GM19239 (cell line): Measurements from ENCODE around the gene EDEM1.

Experiments
- DNase-seq: peaks from one replicate; pipeline ENCODE4 v3.0.0; 2011; ENCODE audit warnings: low spot score; ENCODE audit not compliant: insufficient read length
- FAIRE-seq: peaks from 2 replicates; lab custom pipeline; 2011; peaks lifted over from hg19 to GRCh38; lab: Jason Lieb, UNC

The EDEM1 gene

GRCh38 chr3:5262507-5262906 is 75.0 kb downstream of the EDEM1 start:
- FAIRE-seq: no peak

GRCh38 chr3:5264093-5264600 is 76.6 kb downstream of the EDEM1 start:
- no peak for DNase-seq
- FAIRE-seq: no peak

More at GRCh38 chr3:5262507-5262906, 75.0 kb downstream of the EDEM1 start:
- no peak for DNase-seq

- FAIRE-seq: no peak
- DNase-seq: no peak
Measured at GRCh38 chr3:5264896-5265770, 77.6 kb downstream of the EDEM1 start.

GRCh38 chr3:5267252-5267651 is 79.7 kb downstream of the EDEM1 start:
- no peak for FAIRE-seq
- DNase-seq: no peak

DNA sequence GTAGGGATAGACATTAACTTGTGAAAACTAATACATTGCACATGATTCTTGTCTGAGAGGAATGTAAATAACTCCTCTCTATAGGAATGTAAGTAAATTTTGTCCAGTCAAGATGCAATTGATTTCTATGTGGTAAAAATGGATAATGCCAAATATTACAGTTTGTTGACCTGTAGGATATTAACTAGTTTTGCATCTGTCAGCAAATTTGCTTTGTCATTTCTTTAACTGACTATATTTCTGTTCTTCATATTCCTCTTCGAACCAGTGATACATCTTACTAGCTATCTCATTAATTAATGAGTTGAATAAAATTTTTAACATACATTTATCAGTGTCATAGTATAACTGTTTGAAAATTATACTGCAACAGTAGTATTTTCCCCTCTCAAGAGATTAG is 80.4 kb downstream of the EDEM1 start:
- no peak for FAIRE-seq
- no peak for DNase-seq
